Lung (tissue), 12 donors: ENCODE measurements around the gene NUDT6. TPM values are rescaled to one million over a fixed set of nuclear protein-coding genes. Genes with fewer than 3 reads are reported as not detected.

ENCODE experiments used
- ATAC-seq: fragments of 200-7000 bp; cut with Tn5 transposase; one replicate; pipeline ENCODE4 v1.9.1; 2020; ENCODE audit warnings: moderate number of reproducible peaks; ENCODE audit not compliant: insufficient read depth, low FRiP score
- DNase-seq, 3 donors: peaks; one replicate each; pipeline ENCODE4 v3.0.0-alpha.2; 2013 to 2017
- H3K27ac ChIP-seq, 2 donors: one replicate each; pipeline ENCODE4 v1.5.1; 2013; ENCODE audit warnings: mild to moderate bottlenecking in 2 of 2, moderate library complexity in 2 of 2, control low read depth in 1 of 2, inconsistent platforms in 1 of 2, low read depth in 1 of 2, low read length in 1 of 2
- H3K27me3 ChIP-seq, 3 donors: one replicate each; pipeline ENCODE4 v1.5.1; 2013; ENCODE audit warnings: low read length in 2 of 3; ENCODE audit not compliant: control insufficient read depth in 3 of 3, insufficient read depth in 3 of 3
- H3K36me3 ChIP-seq, 4 donors: one replicate each; pipeline ENCODE4 v1.5.1; 2013; ENCODE audit warnings: low read length in 4 of 4, mild to moderate bottlenecking in 1 of 4, moderate library complexity in 1 of 4; ENCODE audit not compliant: control insufficient read depth in 4 of 4, insufficient read depth in 4 of 4
- H3K4me1 ChIP-seq, 5 donors: one replicate each; pipeline ENCODE4 v1.5.1; 2013; ENCODE audit warnings: low read length in 5 of 5, mild to moderate bottlenecking in 2 of 5, moderate library complexity in 1 of 5; ENCODE audit not compliant: control insufficient read depth in 5 of 5, insufficient read depth in 5 of 5
- H3K4me3 ChIP-seq: one replicate; pipeline ENCODE4 v1.5.1; 2013; ENCODE audit warnings: mild to moderate bottlenecking, control low read depth, moderate library complexity
- H3K9ac ChIP-seq, 2 donors: one replicate each; pipeline ENCODE4 v1.5.1; 2013; ENCODE audit warnings: low read length in 2 of 2, control low read depth in 1 of 2; ENCODE audit not compliant: insufficient read depth in 1 of 2
- H3K9me3 ChIP-seq, 4 donors: one replicate each; pipeline ENCODE4 v1.5.1; 2013; ENCODE audit warnings: low read length in 3 of 4, mild to moderate bottlenecking in 1 of 4, moderate library complexity in 1 of 4; ENCODE audit not compliant: control insufficient read depth in 4 of 4, insufficient read depth in 3 of 4
- CTCF ChIP-seq: IDR thresholded peaks from 2 replicates; pipeline ENCODE4 v1.5.1; 2012; ENCODE audit warnings: mild to moderate bottlenecking; ENCODE audit errors: control extremely low read depth, extremely low read depth
- WGBS, 2 donors: extraction: QIAGEN DNeasy Blood & Tissue Kit; methylation state at CpG; one replicate each; pipeline ENCODE4 v1.1.7; 2013; 5-methylcytosine and 5-hydroxymethylcytosine counted together
- polyA plus RNA-seq, 2 donors: library from polyadenylated mRNA; stranded (reverse); fragments of 200-250 nt; gene quantifications; one replicate each; pipeline ENCODE4 v1.2.1, GENCODE V29; 2013
- total RNA-seq, 2 donors: library from RNA; depleted of rRNA in 1 of 2; stranded (reverse); fragments of >200 nt in 1 of 2; gene quantifications; one replicate each; pipeline ENCODE4 v1.2.1, GENCODE V29; 2014 to 2021
- donor health status: control.
- donor health status: control.
- donor health status: Bipolar disorder and iron deficiency.
- donor health status: healthy.
- donor health status: DM: yes; HTN: yes; CAD: no.

The NUDT6 gene
- total and polyA plus RNA-seq, 4 donors, result 3.8 to 9.2 (median 6.7) TPM

DNA sequence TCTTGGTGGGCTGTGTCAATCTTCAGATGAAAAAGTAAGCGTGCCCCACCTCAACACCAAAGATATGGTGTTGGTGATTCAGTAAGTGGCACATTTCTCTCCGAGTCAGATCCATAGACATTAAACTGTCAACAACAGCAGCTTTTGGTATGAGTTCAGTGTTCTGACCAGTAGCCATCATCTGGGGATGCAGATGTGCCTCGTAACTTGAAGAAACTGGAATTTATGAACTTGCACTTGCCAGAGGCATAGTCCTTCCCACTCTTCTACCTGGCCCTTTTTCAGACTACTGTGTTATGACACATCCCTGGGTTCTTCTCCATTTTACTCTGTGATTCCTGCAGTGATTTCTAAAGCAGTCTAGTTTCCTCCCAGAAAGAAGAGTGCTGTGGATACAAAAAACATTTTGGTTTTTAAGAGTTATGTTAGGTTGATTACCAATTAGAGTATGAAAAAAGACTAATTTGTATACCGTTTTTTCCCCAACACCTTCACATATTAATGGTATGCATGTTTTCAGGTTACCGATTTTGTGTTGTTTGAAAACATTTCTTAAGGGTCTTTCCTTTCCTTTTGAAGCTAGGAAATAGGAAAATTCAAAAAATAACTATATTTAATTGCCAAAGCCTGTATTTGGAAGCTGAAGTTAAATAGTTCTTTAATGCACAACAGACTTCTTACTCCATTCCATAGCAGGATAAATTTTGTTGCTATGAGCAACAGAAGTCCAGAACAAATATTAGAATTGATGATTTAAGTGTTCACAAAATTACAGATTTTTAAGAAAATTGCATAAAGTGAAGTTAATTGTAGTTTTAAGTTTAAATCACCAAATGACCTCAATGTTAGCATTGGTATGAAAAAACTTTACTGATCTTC is 39.3 kb downstream of the NUDT6 start:
- no peak for DNase-seq
- H3K4me3 ChIP-seq, result no peak overlapping the region
- H3K27ac ChIP-seq, result no peak overlapping the region
- TF ChIP-seq CTCF, result no peak
- H3K36me3 ChIP-seq, result peaks cover 0 to 3% (median 0%) of the 10 kb centered on the region in 4 donors
- no peak overlapping the region for H3K9ac ChIP-seq
- H3K4me1 ChIP-seq, result no peaks in the 10 kb centered on the region
- 89 to 90% methylated on average over 5 of the region's 5 CpGs for WGBS, 2 donors
- H3K27me3 ChIP-seq, result no peaks in the 10 kb centered on the region
- no peaks in the 10 kb centered on the region for H3K9me3 ChIP-seq
- no peak for ATAC-seq

DNA sequence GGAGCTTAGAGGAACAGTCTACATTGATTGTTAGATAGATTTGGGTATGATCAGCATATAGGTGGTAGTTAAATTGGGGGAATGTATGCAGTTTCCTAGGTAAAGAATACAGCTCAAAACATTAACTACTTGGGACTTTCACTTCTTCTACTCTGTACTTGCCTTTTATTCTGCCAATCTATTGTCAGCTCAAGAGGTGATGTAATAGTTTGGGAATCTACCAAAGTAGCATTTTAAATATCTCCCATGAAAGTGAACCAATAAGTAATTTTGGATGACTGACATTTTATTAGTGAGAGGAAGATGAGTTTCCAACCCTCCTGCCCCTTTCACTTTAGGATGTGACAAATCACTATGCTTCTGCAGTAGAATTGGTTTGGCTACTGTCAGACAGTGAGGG is 43.4 kb downstream of the NUDT6 start:
- TF ChIP-seq CTCF, result no peak

DNA sequence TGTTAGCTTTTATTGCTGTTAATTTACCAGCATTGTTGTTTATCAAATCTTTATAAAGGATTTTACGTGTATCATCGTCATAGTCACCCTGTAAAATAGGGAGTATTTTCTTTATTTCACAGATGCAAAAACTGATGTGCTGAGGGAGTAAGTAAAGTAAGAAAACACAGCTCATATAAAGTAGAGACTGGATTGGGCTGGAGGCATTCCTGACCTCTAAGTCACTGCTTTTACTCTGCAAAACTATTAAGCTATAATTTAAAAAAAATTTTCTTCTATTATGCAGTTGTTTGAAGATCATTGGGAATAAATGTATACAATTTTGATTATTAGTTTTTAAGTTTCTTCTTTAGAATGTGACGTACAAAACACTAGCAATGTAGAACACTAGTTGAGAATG is 45.9 kb downstream of the NUDT6 start:
- no peak for ATAC-seq
- H3K9me3 ChIP-seq, result no peaks in the 10 kb centered on the region
- DNase-seq, result no peak
- H3K9ac ChIP-seq, result no peak overlapping the region
- 92 to 94% methylated on average over 3 of the region's 3 CpGs for WGBS, 2 donors
- H3K4me1 ChIP-seq, result no peaks in the 10 kb centered on the region
- TF ChIP-seq CTCF, result no peak
- H3K4me3 ChIP-seq, result no peak overlapping the region
- no peaks in the 10 kb centered on the region for H3K27me3 ChIP-seq
- no peak overlapping the region for H3K27ac ChIP-seq
- H3K36me3 ChIP-seq, result peaks cover 0 to 3% (median 1%) of the 10 kb centered on the region in 4 donors

More for the DNA sequence above, 43.4 kb downstream of the NUDT6 start:
- ATAC-seq (no peak), DNase-seq (no peak)
- H3K4me1 ChIP-seq, result no peaks in the 10 kb centered on the region
- H3K27me3 ChIP-seq, result no peaks in the 10 kb centered on the region
- no peaks in the 10 kb centered on the region for H3K9me3 ChIP-seq
- no peak overlapping the region for H3K27ac ChIP-seq
- H3K36me3 ChIP-seq, result peaks cover 0 to 3% (median 1%) of the 10 kb centered on the region in 4 donors
- H3K9ac ChIP-seq, result no peak overlapping the region
- no peak overlapping the region for H3K4me3 ChIP-seq

DNA sequence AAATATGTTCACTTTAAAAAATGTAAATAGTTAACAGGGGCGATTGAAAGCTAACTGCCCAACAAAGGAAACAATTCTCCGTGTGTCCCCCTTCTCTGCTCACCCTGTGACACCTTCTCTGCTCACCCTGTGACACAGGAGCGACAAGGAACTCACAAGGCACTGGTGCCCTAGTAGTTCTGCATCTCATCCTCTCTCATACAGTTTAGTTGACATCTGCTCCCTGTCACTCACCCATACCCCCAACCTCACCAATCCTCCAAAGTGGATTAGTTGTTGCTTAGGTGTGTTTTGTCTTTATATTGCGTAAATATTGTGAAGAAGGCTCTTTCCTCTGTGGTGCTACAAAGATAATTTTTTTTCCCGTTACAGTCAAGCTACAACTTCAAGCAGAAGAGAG is 46.4 kb downstream of the NUDT6 start:
- no peak for TF ChIP-seq CTCF

More for the DNA sequence above, 46.4 kb downstream of the NUDT6 start:
- ATAC-seq, result no peak
- Histone ChIP-seq H3K4me1 (no peaks in the 10 kb centered on the region), H3K9me3 (no peaks in the 10 kb centered on the region), H3K9ac (no peak overlapping the region), H3K27ac (no peak overlapping the region), H3K36me3 (peaks cover 0 to 3% (median 1%) of the 10 kb centered on the region in 4 donors), H3K27me3 (no peaks in the 10 kb centered on the region), H3K4me3 (no peak overlapping the region)
- WGBS, 2 donors, result 84 to 87% methylated on average over 5 of the region's 5 CpGs
- DNase-seq, result no peak
